PC-3 (cell line): ENCODE measurements around the gene NFATC1. TPM values are rescaled to one million over a fixed set of nuclear protein-coding genes. Genes with fewer than 3 reads are reported as not detected.

Experiments used
- ATAC-seq: fragments of 200-7000 bp; cut with Tn5 transposase; 2 replicates; pipeline ENCODE4 v1.9.1; 2020; ENCODE audit warnings: mild to moderate bottlenecking, moderate library complexity
- BruUV-seq: library from RNA; stranded (reverse); fragments of 400-500 nt; replicated peaks from 2 replicates; lab custom pipeline; 2021; lab: Mats Ljungman, UMichigan
- CTCF ChIA-PET: fragments of 300-600 bp; sonication (Branson Sonifier 250); formaldehyde crosslinking; loops from one replicate; lab custom pipeline; 2022; ENCODE audit warnings: antibody characterized with exemption; lab: Charles Lee
- POLR2A ChIA-PET: fragments of 300-600 bp; sonication (Branson Sonifier 250); formaldehyde crosslinking; loops from one replicate; lab custom pipeline; 2022; ENCODE audit warnings: antibody characterized with exemption; ENCODE audit not compliant: unreplicated experiment; lab: Charles Lee
- DNase-seq: peaks from one replicate; pipeline ENCODE4 v3.0.0-alpha.2; 2015
- H2AFZ ChIP-seq: fragments of 300-600 bp; sonication (generic); 2 replicates; pipeline ENCODE4 v1.6.0; 2016; ENCODE audit warnings: antibody characterized with exemption, low read length
- H3F3A ChIP-seq: fragments of 300-600 bp; sonication (generic); one replicate; pipeline ENCODE4 v1.6.0; 2017; ENCODE audit warnings: antibody characterized with exemption, low read length, control low read depth, mild to moderate bottlenecking; ENCODE audit not compliant: unreplicated experiment
- H3K27ac ChIP-seq: fragments of 300-600 bp; sonication (generic); 2 replicates; pipeline ENCODE4 v1.5.1; 2016; ENCODE audit warnings: mild to moderate bottlenecking, low read length
- H3K27me3 ChIP-seq: fragments of 300-600 bp; sonication (generic); 2 replicates; pipeline ENCODE4 v1.6.1; 2016; ENCODE audit warnings: low read length, mixed read lengths
- H3K36me3 ChIP-seq: fragments of 300-600 bp; sonication (generic); 2 replicates; pipeline ENCODE4 v1.6.1; 2016; ENCODE audit warnings: low read depth, mixed run types, low read length, mixed read lengths
- H3K4me1 ChIP-seq: fragments of 300-600 bp; sonication (generic); 2 replicates; pipeline ENCODE4 v1.5.1; 2016; ENCODE audit warnings: low read length; ENCODE audit not compliant: insufficient read depth
- H3K4me2 ChIP-seq: fragments of 300-600 bp; sonication (generic); 2 replicates; pipeline ENCODE4 v1.6.0; 2016; ENCODE audit warnings: low read length
- H3K4me3 ChIP-seq: fragments of 300-600 bp; sonication (generic); 2 replicates; pipeline ENCODE4 v1.5.1; 2016; ENCODE audit warnings: mild to moderate bottlenecking, low read length, mixed read lengths
- H3K79me2 ChIP-seq: fragments of 300-600 bp; sonication (generic); 2 replicates; pipeline ENCODE4 v1.6.1; 2017; ENCODE audit warnings: low read length, mixed read lengths
- H3K9ac ChIP-seq: fragments of 300-600 bp; sonication (generic); 2 replicates; pipeline ENCODE4 v1.6.0; 2016; ENCODE audit warnings: mild to moderate bottlenecking, low read length
- H3K9me2 ChIP-seq: fragments of 300-600 bp; sonication (generic); replicated peaks from 2 replicates; pipeline ENCODE4 v1.6.1; 2016; ENCODE audit warnings: mixed run types, low read length, mixed read lengths
- H3K9me3 ChIP-seq: fragments of 300-600 bp; sonication (generic); 2 replicates; pipeline ENCODE4 v1.6.1; 2016; ENCODE audit warnings: low read length, mixed read lengths
- H4K20me1 ChIP-seq: fragments of 300-600 bp; sonication (generic); 2 replicates; pipeline ENCODE4 v1.6.1; 2016; ENCODE audit warnings: low read length, mixed read lengths
- CTCF ChIP-seq: fragments of 300-600 bp; sonication (generic); conservative IDR thresholded peaks from 2 replicates; pipeline ENCODE4 v1.5.1; 2017; ENCODE audit warnings: antibody characterized with exemption, low read depth, mild to moderate bottlenecking, low read length
- EZH2 ChIP-seq: fragments of 300-600 bp; sonication (generic); IDR thresholded peaks from one replicate; pipeline ENCODE4 v1.6.1; 2017; ENCODE audit warnings: antibody characterized with exemption, mild to moderate bottlenecking, low read length; ENCODE audit not compliant: unreplicated experiment
- EZH2phosphoT487 ChIP-seq: fragments of 300-600 bp; sonication (generic); IDR thresholded peaks from 2 replicates; pipeline ENCODE4 v1.6.1; 2018; ENCODE audit warnings: mild to moderate bottlenecking, antibody characterized with exemption, low read length, borderline replicate concordance
- intact Hi-C: fragments of 100-400 bp; cut with micrococcal nuclease; formaldehyde crosslinking; loops from 2 replicates; pipeline ENCODE4 v1.9.0; 2023
- total RNA-seq: library from RNA; depleted of rRNA; stranded (reverse); fragments of >200 nt; gene quantifications from 2 replicates; pipeline ENCODE4 v1.2.3, GENCODE V29; 2014

NFATC1 gene
- total RNA-seq, 1 experiment from 2014 or later = 5.9 TPM

DNA sequence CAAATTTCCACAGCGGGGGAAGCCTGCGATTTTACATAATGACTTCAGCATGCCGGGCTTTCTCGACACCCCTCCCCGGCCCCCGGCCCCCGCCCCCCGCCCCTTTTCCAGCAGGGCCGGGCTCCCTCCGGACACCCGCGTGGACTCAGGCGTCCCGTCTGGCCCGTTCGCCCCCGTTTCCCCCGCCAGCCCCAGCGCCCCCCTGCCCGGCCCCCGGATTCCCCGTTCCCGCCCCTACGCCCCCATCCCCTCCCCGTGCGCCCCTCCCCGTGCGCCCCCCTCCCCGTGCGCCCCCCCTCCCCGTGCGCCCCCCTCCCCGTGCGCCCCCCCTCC lies 456 bp upstream of the NFATC1 start:
- Histone ChIP-seq H3K27me3 (no peaks in the 10 kb centered on the region), H4K20me1 (no peaks in the 10 kb centered on the region), H3K9me2 (no peaks in the 10 kb centered on the region), H2AFZ (no peak overlapping the region), H3K9me3 (no peaks in the 10 kb centered on the region), H3K4me1 (peaks cover 16% of the 10 kb centered on the region; the same call in 1 of the 2 replicates), H3K4me2 (peak overlapping the region; percentile 99), H3K4me3 (peak overlapping the region; percentile 70), H3K79me2 (no peaks in the 10 kb centered on the region), H3F3A (no peaks in the 10 kb centered on the region), H3K36me3 (no peaks in the 10 kb centered on the region), H3K9ac (no peak overlapping the region), H3K27ac (no peak overlapping the region)
- ATAC-seq = no peak
- TF ChIP-seq EZH2 (no peak), CTCF (no peak), EZH2phosphoT487 (no peak)
- no peak for DNase-seq
- CTCF ChIA-PET = no interaction called here
- BruUV-seq = no TSS peak
- intact Hi-C loops = loop anchor here (5.0 kb wide), 1 partner anchor 132 kb away; no protein-coding TSS in a partner anchor
- POLR2A ChIA-PET = no interaction called here

DNA sequence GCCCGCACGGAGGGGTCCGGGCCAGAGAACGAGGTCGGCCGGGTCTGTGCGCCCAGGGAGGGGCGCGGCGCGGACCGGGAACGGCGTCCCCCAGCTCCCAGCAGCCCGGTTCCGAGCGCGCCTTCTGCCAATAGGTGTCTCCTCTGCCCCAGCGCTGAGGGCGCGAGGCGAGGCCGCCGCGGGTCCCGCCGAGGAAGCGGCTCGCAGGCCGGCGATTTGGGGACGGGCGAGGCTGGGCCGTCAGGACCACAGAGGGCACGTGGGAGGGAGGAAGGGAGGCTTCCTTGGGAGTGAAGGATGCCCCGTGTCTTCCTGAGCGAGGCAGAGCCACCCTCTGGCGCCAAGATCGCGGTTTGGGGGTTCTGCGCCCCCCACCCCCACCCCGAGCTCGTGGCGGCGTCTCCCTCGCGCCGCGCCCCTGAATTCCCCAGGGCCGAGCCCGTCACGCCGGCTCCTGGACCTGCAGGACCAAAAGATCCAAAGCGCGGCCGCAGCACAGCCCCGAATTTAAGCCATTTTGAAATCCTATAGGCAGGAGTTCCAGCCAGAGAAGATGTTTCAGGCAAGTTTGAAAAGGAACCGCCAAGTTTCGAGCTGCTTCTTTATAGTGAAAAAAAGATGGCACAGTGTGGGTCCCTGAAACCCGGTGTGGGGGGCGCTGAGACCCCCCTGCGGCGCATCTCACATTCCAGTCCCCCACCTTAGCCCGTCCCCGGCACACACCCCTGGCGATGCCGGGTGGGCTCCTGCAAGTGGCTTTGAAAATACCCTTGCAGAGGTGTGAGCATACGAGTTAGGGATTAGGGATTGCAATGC lies 909 bp downstream of the NFATC1 start:
- BruUV-seq = no TSS peak
- Histone ChIP-seq H3K9me2 (no peaks in the 10 kb centered on the region), H3K4me1 (peaks cover 16% of the 10 kb centered on the region; the same call in 1 of the 2 replicates), H2AFZ (peak overlapping the region; percentile 59; the same call in 1 of the 2 replicates), H3K79me2 (no peaks in the 10 kb centered on the region), H3K27ac (no peak overlapping the region), H4K20me1 (no peaks in the 10 kb centered on the region), H3K4me3 (peak overlapping the region; percentile 68), H3K27me3 (no peaks in the 10 kb centered on the region), H3F3A (no peaks in the 10 kb centered on the region), H3K36me3 (no peaks in the 10 kb centered on the region), H3K9me3 (no peaks in the 10 kb centered on the region), H3K4me2 (peak overlapping the region; percentile 88), H3K9ac (no peak overlapping the region)
- no peak for TF ChIP-seq CTCF
- TF ChIP-seq EZH2phosphoT487 = no peak
- no peak for TF ChIP-seq EZH2
- intact Hi-C loops = loop anchor here (5.0 kb wide), 1 partner anchor 131 kb away; no protein-coding TSS in a partner anchor
- ChIA-PET CTCF (no interaction called here), POLR2A (no interaction called here)
- ATAC-seq (peak; percentile 35), DNase-seq (peak; percentile 49)
